Globus pallidus (tissue), 1 donor: ENCODE results near the gene CFAP410.
"Not testable (repeated sequence)": the region's sequence is repeated elsewhere in the genome, so short reads cannot be mapped to it uniquely, and the experiment has no call there.

Source experiments
- DNase-seq: peaks from one replicate; pipeline ENCODE4 v3.0.0-alpha.2; 2015; ENCODE audit warnings: low spot score

Gene CFAP410

DNA sequence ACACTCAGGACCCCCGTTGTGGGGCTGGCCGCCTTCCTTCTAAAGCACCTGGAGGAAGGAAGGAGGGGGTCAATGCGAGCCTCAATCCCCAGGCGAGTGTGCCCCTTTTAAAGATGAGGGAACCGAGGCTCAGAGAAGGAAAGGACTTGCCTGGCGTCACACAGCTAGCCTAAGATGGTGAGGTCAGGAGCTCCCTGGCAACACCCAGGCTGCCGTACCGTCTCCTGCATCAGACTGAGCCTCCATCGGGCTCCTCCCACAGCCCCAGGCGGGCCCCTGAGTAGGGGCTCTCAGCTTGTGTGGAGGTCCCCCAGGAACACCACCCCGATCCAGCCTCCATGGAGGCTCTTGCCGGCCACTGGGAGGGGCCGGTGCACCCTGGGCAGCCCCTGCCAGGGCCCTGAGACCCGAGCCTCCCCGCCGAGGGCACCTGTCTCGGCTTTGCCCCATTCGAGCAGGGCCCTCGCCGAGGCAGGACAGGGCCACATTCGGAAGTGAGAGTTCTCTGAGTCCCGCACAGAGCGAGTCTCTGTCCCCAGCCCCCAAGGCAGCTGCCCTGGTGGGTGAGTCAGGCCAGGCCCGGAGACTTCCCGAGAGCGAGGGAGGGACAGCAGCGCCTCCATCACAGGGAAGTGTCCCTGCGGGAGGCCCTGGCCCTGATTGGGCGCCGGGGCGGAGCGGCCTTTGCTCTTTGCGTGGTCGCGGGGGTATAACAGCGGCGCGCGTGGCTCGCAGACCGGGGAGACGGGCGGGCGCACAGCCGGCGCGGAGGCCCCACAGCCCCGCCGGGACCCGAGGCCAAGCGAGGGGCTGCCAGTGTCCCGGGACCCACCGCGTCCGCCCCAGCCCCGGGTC is 53.8 kb downstream of the CFAP410 start, which contains the start of gene AIRE:
Gene AIRE, plus strand, starts transcription at position 739 of the 855 bp plus-strand sequence. CDS start 131 bp downstream, outside the sequence.
- DNase-seq, result no peak

GRCh38 chr21:44283948-44284347 is 55.2 kb downstream of the CFAP410 start:
- DNase-seq, result no peak

DNA sequence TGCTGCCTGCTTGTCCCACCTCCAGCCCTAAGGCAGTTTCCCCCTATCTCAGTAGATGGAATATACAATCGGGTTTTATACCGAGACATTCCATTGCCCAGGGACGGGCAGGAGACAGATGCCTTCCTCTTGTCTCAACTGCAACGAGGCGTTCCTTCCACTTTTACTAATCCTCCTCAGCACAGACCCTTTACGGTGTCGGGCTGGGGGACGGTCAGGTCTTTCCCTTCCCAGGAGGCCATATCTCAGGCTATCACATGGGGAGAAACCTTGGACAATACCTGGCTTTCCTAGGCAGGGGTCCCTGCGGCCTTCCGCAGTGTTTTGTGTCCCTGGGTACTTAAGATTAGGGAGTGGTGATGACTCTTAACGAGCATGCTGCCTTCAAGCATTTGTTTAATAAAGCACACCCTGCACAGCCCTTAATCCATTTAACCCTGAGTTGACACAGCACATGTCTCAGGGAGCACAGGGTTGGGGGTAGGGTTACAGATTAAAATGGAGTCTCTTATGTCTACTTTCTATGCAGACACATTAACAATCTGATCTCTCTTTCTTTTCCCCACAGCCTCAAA is 55.9 kb downstream of the CFAP410 start:
- not testable (repeated sequence) for DNase-seq

- no peak for DNase-seq
These were observed 56.8 kb downstream of the CFAP410 start for GRCh38 chr21:44282370-44282769.

- DNase-seq, result no peak
These were observed 57.4 kb downstream of the CFAP410 start for GRCh38 chr21:44281801-44282200.

DNA sequence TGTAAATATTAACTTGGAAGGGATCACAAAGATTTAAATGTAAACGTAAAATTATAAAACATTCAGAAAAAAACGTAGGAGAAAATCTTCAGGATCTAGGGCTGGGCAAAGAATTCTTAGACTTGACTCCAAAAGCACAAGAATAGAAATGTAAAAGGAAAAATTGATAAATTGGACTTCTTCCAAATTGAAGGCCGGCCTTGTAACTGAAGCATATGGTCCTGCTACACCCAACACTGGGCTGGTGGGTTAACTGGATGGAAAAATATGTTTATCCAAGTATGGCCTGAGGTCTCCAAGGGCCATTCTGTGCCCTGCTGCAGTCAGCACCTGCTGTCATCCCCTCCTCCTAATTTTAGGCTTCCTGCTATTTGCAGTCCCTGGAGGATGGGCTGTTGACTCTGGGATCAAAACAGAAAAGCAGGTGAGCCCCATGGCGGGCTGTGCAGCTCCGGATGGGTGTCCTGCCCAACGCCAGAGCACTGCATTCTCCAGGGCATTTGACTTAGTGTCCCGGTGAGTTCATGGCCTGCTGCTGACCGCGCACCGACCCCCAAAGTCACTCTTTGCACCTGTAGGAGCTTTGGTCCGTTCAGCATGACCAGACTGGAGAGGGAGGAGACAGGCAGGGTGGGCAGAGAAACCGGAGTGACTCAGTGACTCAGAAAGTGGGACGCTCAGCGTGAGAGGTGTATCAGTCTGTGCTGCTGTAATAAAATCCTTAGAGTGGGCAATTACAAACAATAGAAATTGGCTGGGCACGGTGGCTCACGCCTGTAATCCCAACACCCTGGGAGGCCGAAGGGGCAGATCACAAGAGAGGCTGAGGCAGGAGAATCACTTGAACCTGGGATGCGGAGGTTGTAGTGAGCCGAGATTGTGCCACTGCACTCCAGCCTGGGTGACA is 59.6 kb downstream of the CFAP410 start:
- DNase-seq, result no peak
